Mucosa of rectum (tissue), 2 donors: ENCODE measurements around the gene STBD1.

ENCODE experiments used
- H3K27ac ChIP-seq, 2 donors: one replicate each; pipeline ENCODE4 v1.7.0; 2013; ENCODE audit warnings: inconsistent platforms in 2 of 2, low read depth in 2 of 2, low read length in 2 of 2
- H3K27me3 ChIP-seq, 2 donors: one replicate each; pipeline ENCODE4 v1.7.0; 2013; ENCODE audit warnings: low read length in 2 of 2; ENCODE audit not compliant: control insufficient read depth in 2 of 2, insufficient read depth in 2 of 2
- H3K36me3 ChIP-seq, 2 donors: one replicate each; pipeline ENCODE4 v1.7.0; 2013; ENCODE audit warnings: low read length in 2 of 2; ENCODE audit not compliant: control insufficient read depth in 2 of 2, insufficient read depth in 2 of 2
- H3K4me1 ChIP-seq, 2 donors: one replicate each; pipeline ENCODE4 v1.7.0; 2013; ENCODE audit warnings: low read length in 2 of 2, mild to moderate bottlenecking in 1 of 2; ENCODE audit not compliant: control insufficient read depth in 2 of 2, insufficient read depth in 2 of 2
- H3K4me3 ChIP-seq, 2 donors: one replicate each; pipeline ENCODE4 v1.7.0; 2013; ENCODE audit warnings: low read length in 2 of 2
- H3K9ac ChIP-seq, 2 donors: one replicate each; pipeline ENCODE4 v1.7.0; 2013; ENCODE audit warnings: low read length in 2 of 2, low read depth in 1 of 2, mild to moderate bottlenecking in 1 of 2
- H3K9me3 ChIP-seq, 2 donors: one replicate each; pipeline ENCODE4 v1.7.0; 2013; ENCODE audit warnings: low read length in 2 of 2; ENCODE audit not compliant: control insufficient read depth in 2 of 2
- donor health status: healthy.
- donor health status: Normal muscosa, but diverticular disease.

Gene STBD1

DNA sequence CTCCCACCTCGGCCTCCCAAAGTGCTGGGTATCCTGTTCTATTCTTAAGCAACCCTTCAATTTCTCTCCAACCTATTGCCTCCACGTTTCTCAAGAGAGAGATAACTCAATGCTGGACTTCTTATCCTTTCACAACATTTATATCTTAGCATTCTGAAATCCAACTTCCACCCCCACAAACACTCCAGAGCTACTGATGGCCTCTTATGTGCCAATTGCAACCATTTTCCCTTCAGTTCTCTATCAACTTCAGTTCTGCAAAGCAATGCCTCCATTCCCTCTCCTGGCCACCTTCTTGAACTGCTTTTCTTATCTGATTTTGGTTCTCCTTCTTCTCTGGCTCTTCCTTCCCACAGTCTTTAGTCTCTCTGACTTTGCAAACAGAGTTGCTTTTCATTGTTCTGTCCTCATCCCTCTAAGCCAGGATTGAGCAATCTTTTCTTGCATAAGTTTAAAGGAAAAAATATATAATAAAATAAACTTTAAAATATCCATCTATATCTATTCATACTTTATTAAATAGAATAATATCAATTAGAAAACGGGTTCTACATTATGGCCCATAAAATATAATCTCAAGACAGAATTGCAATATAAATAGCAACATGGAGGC, 3.6 kb upstream of the STBD1 start:
- Histone ChIP-seq H3K9me3 (no peaks in the 10 kb centered on the region), H3K27me3 (no peaks in the 10 kb centered on the region), H3K4me3 (no peak overlapping the region), H3K27ac (no peak overlapping the region), H3K4me1 (peaks cover 15 to 23% of the 10 kb centered on the region in 2 donors), H3K9ac (no peak overlapping the region), H3K36me3 (no peaks in the 10 kb centered on the region)

DNA sequence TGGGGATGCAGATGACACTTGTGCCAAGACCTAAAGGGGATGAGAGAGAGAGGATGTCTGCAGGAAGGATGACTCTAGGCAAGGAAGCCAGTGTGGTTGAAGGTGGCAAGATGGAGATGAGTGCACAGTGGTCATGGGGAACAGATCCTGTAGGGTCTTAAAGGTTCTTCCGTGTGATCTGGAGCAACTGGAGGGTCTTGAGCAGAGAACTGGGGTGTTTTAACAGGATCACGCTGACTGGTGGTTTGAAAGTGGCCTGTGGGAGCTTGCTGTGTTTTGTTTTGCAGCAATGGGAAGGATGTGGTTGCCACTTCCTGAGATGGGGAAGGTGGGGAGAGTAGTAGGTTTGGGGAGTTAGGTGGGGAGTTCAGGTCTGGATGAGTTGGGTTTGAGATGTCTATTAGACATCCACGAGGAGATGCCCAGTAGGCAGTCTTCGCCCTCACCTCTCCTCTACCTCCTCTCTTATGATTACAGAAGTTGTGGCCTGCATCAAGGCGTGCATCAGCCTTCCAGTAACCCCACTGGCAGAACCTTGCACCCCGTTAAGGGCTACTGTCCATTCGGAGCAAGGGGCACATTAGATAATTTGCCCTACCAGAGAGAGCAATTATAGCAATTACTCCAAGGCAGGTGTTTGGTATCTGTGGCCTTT, 1.4 kb upstream of the STBD1 start:
- peaks cover 0 to 9% of the 10 kb centered on the region in 2 donors for H3K36me3 ChIP-seq
- H3K27me3 ChIP-seq, result no peaks in the 10 kb centered on the region
- peak overlapping the region in 1 of 2 donors; percentile 92 for H3K27ac ChIP-seq
- H3K4me3 ChIP-seq, result peak overlapping the region; percentile 83 to 91
- H3K9ac ChIP-seq, result peak overlapping the region; percentile 70 to 75
- H3K9me3 ChIP-seq, result no peaks in the 10 kb centered on the region
- peaks cover 26 to 29% of the 10 kb centered on the region in 2 donors for H3K4me1 ChIP-seq

- Histone ChIP-seq H3K9me3 (no peaks in the 10 kb centered on the region), H3K4me1 (peaks cover 36 to 37% of the 10 kb centered on the region in 2 donors), H3K27ac (peak overlapping the region; percentile 90 to 92)
These were observed 538 bp downstream of the STBD1 start for GRCh38 chr4:76306882-76307659.

DNA sequence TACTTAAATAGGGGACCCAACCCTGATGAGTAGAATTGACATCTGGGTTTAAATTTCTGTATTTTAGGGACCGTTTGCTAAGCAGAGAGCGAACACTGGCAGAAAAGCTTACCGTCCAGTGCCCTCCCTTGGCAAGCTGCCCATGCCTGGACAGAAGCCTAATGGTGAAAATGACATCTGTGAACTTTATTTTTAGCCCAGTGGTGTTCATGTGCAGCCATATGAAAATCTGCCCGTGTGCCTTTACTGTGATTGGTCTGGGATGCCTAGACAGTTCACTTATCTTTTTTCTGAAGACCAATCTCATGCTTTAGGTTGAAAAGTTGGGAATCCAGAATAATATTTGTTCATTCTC, 1.1 kb downstream of the STBD1 start:
- peak overlapping the region; percentile 90 to 92 for H3K27ac ChIP-seq
- H3K4me1 ChIP-seq, result peaks cover 36 to 38% of the 10 kb centered on the region in 2 donors
- H3K9me3 ChIP-seq, result no peaks in the 10 kb centered on the region
- H3K36me3 ChIP-seq, result peaks cover 5 to 9% of the 10 kb centered on the region in 2 donors
- H3K4me3 ChIP-seq, result peak overlapping the region; percentile 83 to 91
- peak overlapping the region; percentile 75 to 94 for H3K9ac ChIP-seq
- H3K27me3 ChIP-seq, result no peaks in the 10 kb centered on the region

More at GRCh38 chr4:76306882-76307659, 538 bp downstream of the STBD1 start:
- peaks cover 5 to 9% of the 10 kb centered on the region in 2 donors for H3K36me3 ChIP-seq
- H3K9ac ChIP-seq, result peak overlapping the region; percentile 75 to 94
- no peaks in the 10 kb centered on the region for H3K27me3 ChIP-seq
- H3K4me3 ChIP-seq, result peak overlapping the region; percentile 83 to 91

DNA sequence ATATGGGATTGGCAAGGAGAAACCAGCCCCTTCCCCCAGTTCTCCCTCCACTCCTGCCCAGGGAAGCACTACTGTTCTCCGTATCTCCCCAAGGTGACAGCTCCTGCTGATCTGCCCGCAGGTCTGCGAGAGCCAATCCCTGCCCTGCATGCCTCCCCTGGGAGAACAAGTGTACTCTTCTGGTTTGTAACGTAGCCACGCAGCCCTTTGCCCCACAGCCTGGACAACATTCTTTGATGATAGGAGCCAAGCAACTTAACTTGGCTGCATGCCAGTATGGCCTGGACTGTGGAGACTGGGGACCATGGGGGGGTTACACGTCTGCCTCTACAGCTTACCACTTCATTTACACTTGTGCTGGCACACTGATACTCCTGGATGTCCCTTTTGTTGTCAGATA, 2.0 kb downstream of the STBD1 start:
- Histone ChIP-seq H3K9me3 (no peaks in the 10 kb centered on the region), H3K9ac (no peak overlapping the region), H3K36me3 (peaks cover 5 to 9% of the 10 kb centered on the region in 2 donors), H3K4me3 (peak overlapping the region in 1 of 2 donors; percentile 91), H3K4me1 (peaks cover 33 to 38% of the 10 kb centered on the region in 2 donors), H3K27me3 (no peaks in the 10 kb centered on the region), H3K27ac (no peak overlapping the region)

- Histone ChIP-seq H3K27me3 (no peaks in the 10 kb centered on the region), H3K27ac (no peak overlapping the region), H3K9me3 (no peaks in the 10 kb centered on the region), H3K4me1 (peaks cover 28 to 34% of the 10 kb centered on the region in 2 donors), H3K36me3 (peaks cover 5 to 9% of the 10 kb centered on the region in 2 donors), H3K9ac (no peak overlapping the region), H3K4me3 (no peak overlapping the region)
These were observed 3.5 kb downstream of the STBD1 start for GRCh38 chr4:76309939-76310550.

GRCh38 chr4:76310683-76311082, 4.2 kb downstream of the STBD1 start:
- H3K4me3 ChIP-seq, result no peak overlapping the region
- no peak overlapping the region for H3K27ac ChIP-seq
- H3K27me3 ChIP-seq, result no peaks in the 10 kb centered on the region
- peaks cover 22 to 29% of the 10 kb centered on the region in 2 donors for H3K4me1 ChIP-seq
- H3K9ac ChIP-seq, result no peak overlapping the region
- peaks cover 0 to under 1% of the 10 kb centered on the region in 2 donors for H3K9me3 ChIP-seq
- H3K36me3 ChIP-seq, result peaks cover 5 to 9% of the 10 kb centered on the region in 2 donors

- H3K27me3 ChIP-seq, result no peaks in the 10 kb centered on the region
- no peak overlapping the region for H3K4me3 ChIP-seq
- peaks cover 19 to 27% of the 10 kb centered on the region in 2 donors for H3K4me1 ChIP-seq
- no peak overlapping the region for H3K27ac ChIP-seq
- H3K36me3 ChIP-seq, result peaks cover 5 to 9% of the 10 kb centered on the region in 2 donors
- no peak overlapping the region for H3K9ac ChIP-seq
- peaks cover 0 to 2% of the 10 kb centered on the region in 2 donors for H3K9me3 ChIP-seq
These were observed 5.4 kb downstream of the STBD1 start for GRCh38 chr4:76311896-76312331.

DNA sequence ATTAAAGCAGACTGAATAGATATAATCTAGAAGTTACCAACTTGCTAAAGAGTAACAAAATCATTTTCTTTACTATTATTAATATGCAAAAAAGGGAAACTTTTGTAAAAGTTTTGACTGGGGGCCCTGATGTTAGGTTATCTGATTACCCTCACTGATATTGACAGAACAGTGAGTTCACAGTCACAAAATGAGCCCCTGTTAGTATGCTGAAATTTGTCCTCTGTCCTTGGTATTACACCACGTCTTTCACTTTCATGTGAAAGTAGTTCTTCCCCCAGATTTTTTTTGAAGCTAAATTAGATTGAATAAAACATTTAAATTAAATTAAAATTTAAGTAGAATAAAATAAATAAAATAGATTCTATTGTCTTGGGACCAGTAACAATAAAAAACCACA, 5.9 kb downstream of the STBD1 start:
- H3K27ac ChIP-seq, result no peak overlapping the region
- no peaks in the 10 kb centered on the region for H3K27me3 ChIP-seq

More for the DNA sequence above, 5.9 kb downstream of the STBD1 start:
- Histone ChIP-seq H3K36me3 (peaks cover 5 to 9% of the 10 kb centered on the region in 2 donors), H3K4me3 (no peak overlapping the region), H3K9me3 (peaks cover 0 to 2% of the 10 kb centered on the region in 2 donors), H3K4me1 (peaks cover 16 to 25% of the 10 kb centered on the region in 2 donors), H3K9ac (no peak overlapping the region)
